Endothelial cell of umbilical vein (primary cell): ENCODE data around the gene GAS7.

Experiments used
- MYC ChIP-seq: IDR thresholded peaks from one replicate; pipeline ENCODE4 v1.6.1; 2011; ENCODE audit warnings: mild to moderate bottlenecking, low read depth, low read length
- POLR2A ChIP-seq: IDR thresholded peaks from 2 replicates; pipeline ENCODE4 v1.6.1; 2012; ENCODE audit warnings: low read depth, mild to moderate bottlenecking, control low read depth, low read length
- TF ChIP-seq, protein P1 (sequence below), 2 donors: IDR thresholded peaks; 1 replicate in 1 of 2; 2 replicates in 1 of 2; pipeline ENCODE4 v1.5.1; 2011; ENCODE audit warnings: low read length in 2 of 2, mild to moderate bottlenecking in 2 of 2, moderate library complexity in 2 of 2, control low read depth in 1 of 2, inconsistent platforms in 1 of 2, low read depth in 1 of 2; ENCODE audit not compliant: insufficient read depth in 1 of 2; ENCODE audit errors: extremely low read depth in 1 of 2
- TF ChIP-seq, protein P2 (sequence below): IDR thresholded peaks from 2 replicates; pipeline ENCODE4 v1.6.1; 2011; ENCODE audit not compliant: insufficient read depth, insufficient read length

- TF ChIP-seq, protein P1, sequence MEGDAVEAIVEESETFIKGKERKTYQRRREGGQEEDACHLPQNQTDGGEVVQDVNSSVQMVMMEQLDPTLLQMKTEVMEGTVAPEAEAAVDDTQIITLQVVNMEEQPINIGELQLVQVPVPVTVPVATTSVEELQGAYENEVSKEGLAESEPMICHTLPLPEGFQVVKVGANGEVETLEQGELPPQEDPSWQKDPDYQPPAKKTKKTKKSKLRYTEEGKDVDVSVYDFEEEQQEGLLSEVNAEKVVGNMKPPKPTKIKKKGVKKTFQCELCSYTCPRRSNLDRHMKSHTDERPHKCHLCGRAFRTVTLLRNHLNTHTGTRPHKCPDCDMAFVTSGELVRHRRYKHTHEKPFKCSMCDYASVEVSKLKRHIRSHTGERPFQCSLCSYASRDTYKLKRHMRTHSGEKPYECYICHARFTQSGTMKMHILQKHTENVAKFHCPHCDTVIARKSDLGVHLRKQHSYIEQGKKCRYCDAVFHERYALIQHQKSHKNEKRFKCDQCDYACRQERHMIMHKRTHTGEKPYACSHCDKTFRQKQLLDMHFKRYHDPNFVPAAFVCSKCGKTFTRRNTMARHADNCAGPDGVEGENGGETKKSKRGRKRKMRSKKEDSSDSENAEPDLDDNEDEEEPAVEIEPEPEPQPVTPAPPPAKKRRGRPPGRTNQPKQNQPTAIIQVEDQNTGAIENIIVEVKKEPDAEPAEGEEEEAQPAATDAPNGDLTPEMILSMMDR (IDR thresholded peaks at IDR 0.05; ENCODE audit: extremely low read depth in 1 of 2, insufficient read depth in 1 of 2, low read depth in 1 of 2, low read length in 2 of 2): no peak
- TF ChIP-seq, protein P2, sequence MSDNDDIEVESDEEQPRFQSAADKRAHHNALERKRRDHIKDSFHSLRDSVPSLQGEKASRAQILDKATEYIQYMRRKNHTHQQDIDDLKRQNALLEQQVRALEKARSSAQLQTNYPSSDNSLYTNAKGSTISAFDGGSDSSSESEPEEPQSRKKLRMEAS: no peak
- TF ChIP-seq POLR2A (no peak), MYC (no peak)
Measured at GRCh38 chr17:10192461-10192860, 5.9 kb downstream of the GAS7 start.
